GM19468 (cell line): ENCODE data around the gene FBXL14.
"Not testable (repeated sequence)": the region's sequence is repeated elsewhere in the genome, so short reads cannot be mapped to it uniquely, and the experiment has no call there.

Experiments used
- ATAC-seq: cut with Tn5 transposase; IDR thresholded peaks from one replicate; pipeline ENCODE4 v1.9.1; 2021; ENCODE audit warnings: mild to moderate bottlenecking, moderate library complexity, moderate number of reproducible peaks; ENCODE audit not compliant: unreplicated experiment; ENCODE audit errors: extremely low read depth

Gene FBXL14

GRCh38 chr12:1620092-1620491 lies 25.7 kb upstream of the FBXL14 start:
- no peak for ATAC-seq

GRCh38 chr12:1619587-1619986 lies 25.2 kb upstream of the FBXL14 start:
- ATAC-seq: no peak

GRCh38 chr12:1619159-1619558 lies 24.8 kb upstream of the FBXL14 start:
- ATAC-seq: no peak

GRCh38 chr12:1618489-1618888 lies 24.1 kb upstream of the FBXL14 start:
- ATAC-seq: no peak

GRCh38 chr12:1616233-1617066 lies 22.1 kb upstream of the FBXL14 start:
- no peak for ATAC-seq

- ATAC-seq: no peak
Observed at GRCh38 chr12:1614360-1614759, 20.0 kb upstream of the FBXL14 start.

- no peak for ATAC-seq
Observed at GRCh38 chr12:1613860-1614259, 19.5 kb upstream of the FBXL14 start.

- ATAC-seq: no peak
Observed at GRCh38 chr12:1611803-1612572, 17.6 kb upstream of the FBXL14 start.

- no peak for ATAC-seq
Observed at GRCh38 chr12:1610072-1610643, 15.8 kb upstream of the FBXL14 start.

- no peak for ATAC-seq
Observed at GRCh38 chr12:1608713-1609119, 14.3 kb upstream of the FBXL14 start.

- no peak for ATAC-seq
Observed at GRCh38 chr12:1607940-1608712, 13.7 kb upstream of the FBXL14 start.

- ATAC-seq: no peak
Observed at GRCh38 chr12:1606021-1606622, 11.7 kb upstream of the FBXL14 start.

GRCh38 chr12:1605129-1606020 lies 11.0 kb upstream of the FBXL14 start:
- no peak for ATAC-seq

GRCh38 chr12:1604464-1604863 lies 10.1 kb upstream of the FBXL14 start:
- no peak for ATAC-seq

- ATAC-seq: no peak
Observed at GRCh38 chr12:1603269-1603993, 9.1 kb upstream of the FBXL14 start.

- ATAC-seq: not testable (repeated sequence)
Observed at GRCh38 chr12:1602706-1603105, 8.3 kb upstream of the FBXL14 start.

- no peak for ATAC-seq
Observed at GRCh38 chr12:1598757-1599156, 4.4 kb upstream of the FBXL14 start.

GRCh38 chr12:1595690-1596347 lies 1.4 kb upstream of the FBXL14 start:
- no peak for ATAC-seq
